ENCODE data around the gene LRRC75A.
"Not testable (repeated sequence)": the region's sequence is repeated elsewhere in the genome, so short reads cannot be mapped to it uniquely, and the experiment has no call there.

LRRC75A gene

DNA sequence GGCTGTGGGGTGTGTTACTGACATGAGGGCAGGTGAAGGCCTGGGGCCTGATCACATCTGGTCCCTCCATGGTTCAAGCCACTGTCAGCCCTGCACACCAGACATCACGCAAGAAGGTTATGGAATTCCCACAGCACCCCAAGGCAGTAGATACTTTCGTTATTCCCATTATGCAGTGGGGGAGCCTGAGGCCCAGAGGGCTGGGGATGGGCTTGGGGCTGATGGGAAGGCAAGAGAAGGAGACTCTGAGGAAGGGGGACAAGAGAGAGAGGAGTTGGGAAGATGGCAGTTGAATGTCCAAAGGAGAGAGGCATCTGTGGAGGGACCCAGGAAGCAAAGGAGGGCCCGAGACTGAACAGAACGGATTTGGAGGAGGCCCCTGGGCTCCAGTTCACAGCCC is 42.0 kb downstream of the LRRC75A start:
- no peak for DNase-seq (ENCODE audit: low read depth)

DNA sequence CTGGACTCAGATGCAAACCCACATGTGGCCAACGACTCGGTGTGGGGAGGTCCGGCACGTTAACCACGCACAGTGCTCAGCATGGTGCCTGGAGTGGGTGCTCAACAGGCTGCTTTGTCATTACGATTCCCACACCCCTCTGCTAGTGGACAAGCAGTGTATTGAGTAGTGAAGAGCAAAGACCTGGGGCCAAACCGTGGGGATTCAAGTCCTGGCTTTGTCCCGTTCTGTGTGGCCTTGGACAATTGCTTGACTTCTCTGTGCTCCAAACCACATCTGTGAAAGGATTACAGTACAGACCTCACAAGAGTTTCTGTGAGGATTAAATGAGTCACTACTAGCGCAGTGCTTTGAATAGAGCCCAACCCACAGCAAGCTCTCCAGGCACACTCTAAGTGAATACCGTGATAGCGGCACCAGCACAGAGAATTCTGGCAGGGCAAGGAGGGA is 42.8 kb downstream of the LRRC75A start:
- DNase-seq (ENCODE audit: low read depth) = peak; percentile 44

DNA sequence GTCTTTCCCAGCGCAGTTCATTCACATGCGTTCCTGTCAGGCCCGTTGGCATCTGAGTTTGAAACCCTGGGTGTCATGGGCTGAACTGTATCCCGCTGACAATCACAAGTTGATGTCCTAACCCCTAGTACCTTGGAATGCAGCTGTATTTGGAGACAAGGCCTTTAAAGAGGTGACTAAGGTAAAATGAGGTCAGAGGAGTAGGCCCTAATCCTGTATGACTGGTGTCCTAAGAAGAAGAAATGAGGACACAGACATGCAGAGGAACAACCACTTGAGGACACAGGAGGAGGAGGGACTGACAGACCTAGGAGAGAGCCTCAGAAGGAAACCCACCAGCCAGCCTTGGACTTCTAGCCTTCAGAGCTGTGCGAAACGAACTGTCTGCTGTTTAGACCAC is 43.5 kb downstream of the LRRC75A start:
- peak; percentile 13 for DNase-seq (ENCODE audit: low read depth)

DNA sequence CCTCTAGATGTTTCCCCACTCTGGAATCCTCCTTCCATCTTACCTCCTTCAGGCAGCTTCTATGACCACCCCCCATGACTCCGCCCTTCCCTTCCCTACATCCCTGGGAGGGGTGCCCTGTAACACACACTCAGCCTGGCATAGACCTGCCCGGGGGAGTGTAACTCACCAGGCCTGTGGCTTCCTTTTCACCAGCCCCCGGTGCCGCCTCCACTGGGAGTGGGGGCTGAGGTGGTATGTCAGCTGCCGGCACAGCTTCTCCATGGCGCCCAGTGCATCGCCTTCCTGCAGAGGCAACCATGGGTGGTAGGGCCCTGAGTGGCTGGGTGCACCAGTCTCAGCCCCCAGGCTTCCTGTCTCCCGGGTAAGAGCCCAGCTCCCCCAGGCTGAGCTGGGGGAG is 44.3 kb downstream of the LRRC75A start:
- DNase-seq (ENCODE audit: low read depth) = no peak

DNA sequence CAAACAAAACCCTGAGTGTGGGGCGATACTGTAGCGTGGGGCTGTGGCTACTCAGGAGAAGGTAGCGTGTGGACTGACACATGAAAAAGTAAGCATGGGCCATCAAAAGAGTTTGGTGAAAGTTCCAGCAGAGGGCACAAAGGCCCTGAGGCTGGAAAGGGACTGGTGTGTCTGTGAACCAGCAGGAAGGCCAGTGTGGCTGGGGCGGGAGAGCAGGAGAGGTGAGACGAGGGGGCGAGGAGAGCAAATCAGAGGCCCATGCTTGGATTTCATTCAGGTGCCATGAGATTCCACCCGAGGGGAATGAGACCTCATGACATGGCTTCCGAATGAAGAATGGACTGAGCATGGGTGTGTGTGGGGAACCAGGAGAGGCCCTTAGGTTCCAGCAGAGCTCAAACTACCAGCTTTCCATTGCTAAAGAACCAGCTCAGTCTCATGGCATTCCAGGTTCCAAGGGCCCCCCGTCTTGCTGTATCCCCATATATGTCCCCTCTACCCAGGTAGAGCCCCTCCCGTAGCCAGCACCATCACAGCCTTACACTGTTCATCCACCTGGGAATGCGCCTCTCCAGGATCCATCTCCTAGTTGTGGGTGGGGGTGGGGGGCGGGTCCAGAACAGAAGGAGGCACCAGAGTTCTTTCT is 45.5 kb downstream of the LRRC75A start:
- DNase-seq (ENCODE audit: low read depth) = peak; percentile 20

DNA sequence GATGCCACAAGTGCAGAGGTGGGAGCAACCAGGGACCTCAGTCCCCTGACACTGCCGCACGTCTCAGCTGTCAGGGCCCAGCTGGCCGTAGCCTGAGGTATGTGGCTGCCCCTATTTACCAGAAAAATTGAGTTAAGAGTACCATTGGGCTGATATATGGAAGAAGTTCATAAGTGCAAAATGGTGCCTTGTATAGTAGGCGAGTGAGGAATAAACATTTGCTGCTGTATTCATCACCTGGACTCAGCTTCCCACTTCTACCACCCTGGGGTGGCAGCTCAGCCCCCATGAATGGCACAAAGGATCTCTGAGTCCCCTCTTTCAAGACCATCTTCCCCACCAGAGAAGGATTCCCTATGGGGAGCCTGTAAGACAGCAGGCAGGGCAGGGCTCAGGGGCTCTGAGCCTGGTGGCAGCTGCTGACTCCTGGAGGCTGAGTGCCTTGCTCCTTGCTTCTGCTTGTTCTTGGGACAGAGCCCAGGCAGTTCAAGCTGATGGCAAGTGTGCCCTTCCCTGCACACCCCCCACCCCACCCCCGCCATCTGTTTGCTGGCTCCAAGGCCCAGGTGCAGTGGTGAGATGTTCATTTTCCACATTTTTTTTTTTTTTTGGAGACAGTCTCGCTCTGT is 47.6 kb downstream of the LRRC75A start:
- peak; percentile 23 for DNase-seq (ENCODE audit: low read depth)

DNA sequence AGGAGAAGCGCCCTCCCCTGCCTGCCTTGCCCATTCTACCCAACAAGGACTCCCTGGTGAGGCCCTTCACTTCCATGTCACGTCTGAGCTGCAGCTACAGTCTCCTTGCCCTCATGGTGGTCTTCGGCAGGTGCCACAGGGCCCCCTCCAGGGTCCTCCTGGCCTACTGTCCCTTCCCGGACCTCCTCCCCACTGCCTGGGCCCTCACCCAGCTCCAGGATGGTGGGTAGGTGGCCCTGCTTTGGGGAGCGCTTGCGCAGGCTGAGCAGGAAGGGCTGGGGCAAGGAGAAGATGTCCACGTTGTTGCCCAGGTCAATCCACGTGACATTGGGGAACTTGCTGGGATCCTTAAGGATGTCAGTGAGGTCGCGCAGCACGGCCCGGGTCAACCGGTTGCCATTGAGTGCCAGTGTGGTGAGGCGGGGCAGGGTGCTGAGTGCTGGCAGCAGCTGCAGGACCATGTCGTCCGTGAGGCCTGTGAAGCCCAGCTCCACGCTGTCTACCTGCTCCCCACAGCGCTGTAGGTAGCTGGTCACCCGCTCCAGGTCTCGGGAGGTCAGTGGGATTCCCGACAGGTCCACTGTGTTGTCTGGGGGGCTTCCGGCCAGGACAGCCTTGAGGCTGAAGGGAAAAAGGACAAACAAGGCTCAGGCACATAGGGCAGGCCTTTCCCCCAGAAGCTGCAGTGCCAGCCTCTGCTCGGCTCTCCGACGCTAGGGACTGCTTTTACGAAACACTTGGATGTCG is 48.3 kb downstream of the LRRC75A start:
- peak; percentile 9 for DNase-seq (ENCODE audit: low read depth)

DNA sequence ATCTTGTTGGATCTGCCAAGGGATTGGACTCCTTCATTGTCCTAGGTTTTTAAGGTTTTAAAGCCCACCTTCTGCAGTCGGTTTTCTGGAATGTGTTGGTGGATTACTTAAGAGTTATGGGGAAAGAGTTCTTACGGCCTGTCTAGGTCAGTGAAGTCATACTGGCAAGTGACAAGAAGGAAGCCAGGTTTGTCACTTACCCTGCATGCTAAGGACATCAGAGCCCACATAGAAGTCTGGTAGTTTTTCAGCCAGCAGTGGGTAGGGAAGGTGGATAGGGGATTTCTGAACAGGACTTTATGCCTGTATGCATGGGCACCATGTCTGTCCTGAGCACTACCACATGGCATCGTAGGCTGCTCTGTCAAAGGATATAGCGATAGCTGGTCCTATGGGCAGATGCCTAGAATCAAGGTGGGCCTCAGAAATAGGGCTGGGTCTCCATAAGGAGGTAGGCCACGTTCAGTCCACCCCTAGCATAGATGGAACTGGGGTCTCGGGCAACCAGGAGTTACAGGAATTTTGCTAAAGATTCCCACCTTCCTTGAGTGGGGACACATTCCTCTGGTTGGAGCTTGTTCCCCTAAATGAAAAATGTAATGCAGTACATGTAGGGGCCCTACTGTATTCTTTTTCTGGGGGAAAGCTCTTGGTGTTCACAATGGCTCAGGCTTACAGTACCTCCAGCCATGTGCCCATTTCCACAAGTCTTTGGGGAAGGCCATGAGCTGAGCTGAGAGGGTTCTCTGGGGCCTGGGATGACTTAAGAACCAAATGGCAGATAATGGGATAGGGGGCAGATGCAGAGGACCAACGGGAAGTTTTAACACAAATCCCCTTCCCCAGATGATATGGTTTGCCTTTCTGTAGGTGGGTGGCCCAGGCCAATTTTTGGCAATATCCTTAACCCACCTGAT is 49.1 kb downstream of the LRRC75A start:
- DNase-seq (ENCODE audit: low read depth) = peak; percentile 31

DNA sequence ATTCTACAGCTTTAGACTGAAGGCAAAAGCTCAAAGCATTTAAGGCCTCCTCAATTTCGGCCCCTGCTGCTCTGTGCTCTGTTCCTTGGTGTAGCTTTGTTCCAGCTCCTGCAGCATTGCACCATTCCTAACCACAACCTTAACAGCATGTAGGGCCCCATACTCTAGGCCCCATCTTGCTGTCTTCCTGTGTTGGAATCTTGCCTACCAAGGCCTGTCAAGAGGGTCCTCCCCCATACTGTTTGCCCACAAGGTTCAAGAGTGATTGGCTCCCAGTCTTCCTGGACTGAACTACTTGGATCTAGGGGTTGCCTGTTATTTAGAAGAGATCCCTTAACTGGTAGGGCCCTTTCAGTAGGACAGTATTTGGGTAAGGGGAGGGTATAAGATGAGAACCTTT is 49.9 kb downstream of the LRRC75A start:
- DNase-seq (ENCODE audit: low read depth) = peak; percentile 39

DNA sequence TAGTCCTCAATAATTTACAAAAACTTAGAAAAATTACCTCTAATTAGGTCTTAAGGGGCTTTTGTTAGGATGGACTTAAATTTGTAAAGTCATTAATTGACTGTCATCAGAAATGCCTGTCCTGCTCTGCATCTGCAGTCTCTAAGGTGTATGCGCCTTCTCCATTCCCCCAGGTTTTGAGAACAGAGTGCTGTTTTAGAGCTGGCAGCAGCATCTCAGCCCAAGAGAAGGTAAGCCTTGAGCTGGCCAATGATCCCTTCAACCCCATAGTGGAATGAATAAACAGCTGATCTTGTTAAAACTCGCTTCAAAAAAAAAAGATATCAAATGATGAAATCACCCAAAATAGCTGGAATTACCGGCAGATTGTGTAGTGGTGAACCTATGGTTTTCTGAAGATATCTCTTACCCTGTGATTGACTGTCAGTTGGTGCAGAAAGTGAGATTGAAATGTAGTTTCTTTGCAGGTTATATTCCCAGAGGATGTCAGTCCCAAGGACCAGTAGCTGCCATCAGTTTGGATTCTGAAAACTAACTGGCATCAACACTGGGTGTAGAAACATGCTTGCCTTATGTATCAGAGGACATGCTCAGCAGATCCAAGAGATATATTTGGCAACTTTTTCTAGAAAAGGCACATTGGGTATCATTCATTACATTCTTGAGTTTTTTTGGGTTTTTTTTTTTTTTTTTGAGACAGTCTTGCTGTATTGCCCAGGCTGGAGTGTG is 50.9 kb downstream of the LRRC75A start:
- peak; percentile 61 for DNase-seq (ENCODE audit: low read depth)

DNA sequence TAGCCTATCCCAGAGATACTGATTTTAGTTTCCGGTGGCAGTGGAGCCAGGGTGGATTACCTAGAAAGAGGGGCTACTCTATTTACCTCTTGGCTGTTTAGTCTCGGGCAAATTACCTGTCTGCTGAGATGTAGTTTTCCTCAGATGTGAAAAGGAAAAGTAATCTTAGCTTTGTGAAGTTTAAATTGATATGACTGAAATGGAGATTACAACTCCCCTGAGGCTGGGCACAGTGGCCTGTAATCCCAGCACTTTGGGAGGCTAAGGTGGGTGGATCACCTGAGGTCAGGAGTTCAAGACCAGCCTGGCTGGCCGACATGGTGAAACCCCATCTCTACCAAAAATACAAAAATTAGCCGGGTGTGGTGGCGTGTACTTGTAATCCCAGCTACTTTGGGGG is 51.6 kb downstream of the LRRC75A start:
- not testable (repeated sequence) for DNase-seq (ENCODE audit: low read depth)

DNA sequence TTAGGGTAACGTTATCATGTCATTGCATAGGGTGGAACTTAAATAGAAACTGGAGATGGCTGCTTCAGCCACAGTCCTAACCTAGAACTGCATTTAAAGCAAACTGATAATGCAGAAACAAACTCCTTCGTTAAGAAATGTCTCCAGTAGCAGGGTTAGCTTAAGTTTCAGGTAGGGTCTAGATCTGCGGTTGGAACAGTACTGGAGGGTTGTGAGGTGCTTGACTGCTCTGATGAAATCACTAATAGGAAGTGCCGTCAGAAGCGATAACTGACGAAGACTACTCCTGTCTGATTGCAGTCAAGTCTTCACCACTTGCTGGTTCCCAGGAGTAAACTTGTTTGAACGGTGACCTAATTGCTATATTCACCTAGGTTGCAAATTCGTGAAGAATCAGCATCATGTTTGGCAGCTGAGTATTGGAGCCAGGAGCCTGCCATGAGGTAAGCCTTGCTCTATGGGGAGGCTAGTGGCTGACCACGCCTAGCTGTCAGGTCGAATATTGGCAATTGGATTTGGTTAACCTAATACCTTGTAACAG is 52.1 kb downstream of the LRRC75A start:
- peak; percentile 29 for DNase-seq (ENCODE audit: low read depth)

DNA sequence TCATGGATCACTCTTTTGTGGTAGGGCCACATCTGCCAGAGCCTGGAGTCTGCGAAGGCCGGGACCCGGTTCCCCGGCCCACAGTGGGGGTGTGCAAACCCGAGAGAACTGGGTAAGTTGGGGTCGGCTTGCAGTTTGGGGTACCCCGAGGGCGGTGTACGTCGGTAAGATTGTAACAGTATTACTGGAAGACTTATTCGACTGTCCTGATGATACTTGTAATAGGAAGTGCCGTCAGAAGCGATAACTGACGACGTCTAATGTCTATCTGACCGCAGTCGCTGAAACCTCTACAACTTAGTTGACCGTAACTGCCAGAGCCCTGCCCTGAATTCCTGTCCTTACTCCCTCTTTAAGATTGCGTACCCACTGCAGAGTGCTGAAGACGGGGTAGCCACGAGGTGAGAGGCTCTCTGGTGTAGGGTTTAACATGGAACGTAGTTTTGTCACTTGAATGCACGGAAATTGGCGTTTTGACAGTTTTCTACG is 52.6 kb downstream of the LRRC75A start:
- peak; percentile 45 for DNase-seq (ENCODE audit: low read depth)

DNA sequence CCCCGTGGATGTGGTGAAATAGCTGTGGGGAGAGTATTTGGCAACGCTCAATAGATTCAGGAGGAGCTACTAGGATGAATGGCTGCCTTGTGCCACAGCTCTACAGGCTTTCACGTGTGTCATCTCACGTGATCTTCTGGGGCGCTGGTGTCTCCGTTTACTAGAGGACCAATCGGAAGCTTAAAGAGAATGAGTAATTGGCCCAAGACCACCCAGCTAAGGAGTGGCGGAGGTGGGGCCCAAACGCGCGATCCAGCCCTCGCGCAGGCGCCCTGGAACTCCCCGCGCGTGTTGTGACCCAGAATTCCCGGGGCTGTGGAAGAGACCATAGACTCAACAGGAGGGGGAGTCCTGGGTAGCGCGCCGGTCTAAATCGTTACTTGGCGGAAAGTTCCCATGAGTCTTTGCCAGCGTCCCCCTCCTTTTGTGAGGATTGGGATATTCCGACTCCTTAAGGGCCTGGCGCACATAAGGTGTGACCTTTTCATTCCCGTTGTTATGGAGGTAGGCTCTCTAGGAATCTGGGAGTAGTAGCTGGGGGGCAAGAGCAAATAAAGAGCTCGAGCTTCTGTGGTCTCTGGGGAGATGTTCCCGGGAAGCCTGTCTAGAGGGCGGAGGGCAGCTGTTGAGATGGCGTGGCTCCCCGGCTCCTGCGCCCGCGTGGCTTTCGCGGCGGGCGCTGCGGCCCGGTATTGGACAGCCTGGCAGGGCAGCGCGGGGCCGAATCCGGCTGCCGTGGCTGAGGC is 53.3 kb downstream of the LRRC75A start:
- DNase-seq (ENCODE audit: low read depth) = peak; percentile 99

DNA sequence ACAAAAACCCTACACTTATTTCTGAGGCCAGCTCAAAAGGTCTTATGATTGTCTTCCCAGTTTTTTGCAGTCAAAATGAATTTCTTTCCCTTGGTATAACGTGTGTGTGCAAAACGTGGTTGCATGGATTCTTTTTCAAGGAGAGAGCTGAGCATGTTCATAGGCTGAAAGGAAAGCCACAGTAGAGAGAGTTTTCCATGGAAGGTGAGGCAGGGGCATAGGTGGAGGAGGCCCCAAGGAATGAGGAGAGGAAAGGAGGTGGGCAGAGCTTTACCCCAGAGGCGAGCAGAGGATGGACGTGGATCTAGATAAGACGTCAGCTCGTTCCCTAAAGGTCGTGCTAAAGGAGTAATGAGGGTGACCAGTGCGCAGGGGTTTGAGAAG is 53.8 kb downstream of the LRRC75A start:
- DNase-seq (ENCODE audit: low read depth) = no peak

DNA sequence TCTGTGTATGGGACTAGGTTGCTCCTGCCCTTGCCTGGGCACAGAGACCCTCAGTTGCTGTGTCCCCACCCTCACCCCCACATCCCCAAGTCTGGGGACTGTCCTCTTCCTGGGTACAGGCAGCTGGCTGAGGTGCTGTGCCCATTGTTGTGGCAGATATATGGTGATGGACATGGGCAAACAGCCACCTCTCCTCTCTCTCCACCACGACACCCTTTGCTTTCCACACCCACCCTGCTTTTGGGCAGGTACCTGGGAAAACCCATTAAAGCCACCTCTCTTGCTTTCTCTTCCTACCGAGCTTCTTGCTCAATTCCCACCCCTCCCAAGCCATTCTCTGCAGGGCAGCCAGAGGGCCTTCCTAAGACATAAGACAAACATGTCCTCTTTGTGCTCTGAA is 54.9 kb downstream of the LRRC75A start:
- DNase-seq (ENCODE audit: low read depth) = no peak

DNA sequence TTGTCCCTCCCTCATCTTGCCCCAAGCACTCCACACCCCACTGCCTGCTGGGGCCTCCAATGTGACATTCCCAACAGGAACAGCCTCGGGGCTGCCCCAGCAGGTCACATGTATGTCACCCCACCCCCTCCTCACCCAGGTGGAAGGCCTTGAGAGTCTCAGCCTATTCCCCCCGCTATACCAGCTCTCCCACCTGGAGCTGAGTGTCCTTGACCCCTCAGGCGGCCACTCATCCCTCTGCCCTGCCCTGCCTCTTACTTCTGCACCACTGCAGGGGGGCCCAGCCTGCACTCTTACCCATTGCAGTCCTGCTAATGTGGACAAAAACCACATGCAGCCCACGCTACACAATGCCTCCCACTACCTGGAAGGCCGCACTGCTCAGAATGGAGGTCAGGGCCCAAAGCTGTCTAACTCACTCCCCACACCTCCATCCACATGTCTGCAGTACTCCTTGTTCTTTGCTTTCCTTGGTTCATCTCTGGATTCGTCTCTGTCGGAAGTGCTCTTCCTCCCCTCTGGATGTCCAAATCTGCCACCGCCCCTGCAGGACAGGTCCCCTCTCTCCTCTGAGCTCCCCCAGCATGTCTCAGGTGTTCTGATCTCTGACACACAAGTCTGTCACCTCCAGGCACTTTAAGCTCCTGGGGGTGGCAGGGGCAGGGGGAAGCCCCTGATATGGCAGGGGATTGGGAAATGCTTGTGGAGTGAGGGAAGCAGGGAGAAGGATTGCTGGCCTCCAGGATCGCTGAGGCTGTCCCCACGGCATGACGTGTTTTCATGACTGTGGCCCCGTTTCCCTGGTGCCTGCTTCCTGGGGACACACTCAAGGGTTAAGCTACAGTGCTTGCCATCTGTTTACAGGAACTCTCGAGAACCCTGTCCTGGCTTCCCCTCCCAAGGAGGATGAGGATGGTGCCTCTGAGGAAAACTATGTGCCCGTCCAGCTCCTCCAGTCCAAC is 55.8 kb downstream of the LRRC75A start:
- DNase-seq (ENCODE audit: low read depth) = no peak

DNA sequence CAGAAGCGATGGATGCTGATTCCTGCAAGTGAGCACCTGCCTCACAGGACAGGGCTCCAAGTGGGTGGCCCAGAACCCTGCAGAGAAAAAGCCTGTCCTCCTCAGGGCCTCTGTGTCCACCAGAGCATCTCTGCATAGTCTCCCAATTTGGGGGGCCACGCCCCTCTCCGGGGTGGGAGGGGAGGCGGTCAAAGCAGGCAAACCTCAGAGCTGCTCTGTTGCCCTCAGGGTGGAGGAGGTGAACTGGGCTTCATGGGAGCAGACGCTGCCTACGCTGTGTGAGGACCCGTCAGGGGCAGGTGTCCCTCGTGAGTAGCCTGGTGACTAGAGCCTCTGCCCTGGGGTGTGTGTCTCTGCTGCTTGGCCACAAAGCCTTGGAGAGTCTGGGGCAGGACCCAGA is 57.3 kb downstream of the LRRC75A start:
- no peak for DNase-seq (ENCODE audit: low read depth)

DNA sequence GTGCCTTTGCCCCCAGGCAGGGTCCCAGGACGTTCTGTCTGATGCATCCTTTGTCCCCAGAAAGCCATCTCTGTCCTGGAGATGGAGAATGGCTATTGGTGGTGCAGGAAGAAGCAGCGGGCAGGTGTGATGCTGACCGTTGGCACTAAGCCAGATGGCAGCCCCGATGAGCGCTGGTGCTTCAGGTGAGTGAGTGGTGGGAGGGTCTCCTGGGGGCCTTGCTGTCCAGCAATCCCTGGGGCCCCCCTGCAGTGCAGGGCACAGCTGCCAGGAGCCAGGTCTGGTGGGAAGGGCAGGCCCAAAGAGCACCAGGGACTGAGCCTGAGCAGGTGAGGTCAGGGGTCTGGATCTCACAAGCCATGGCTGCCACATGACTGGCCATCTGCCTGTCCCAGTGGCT is 58.5 kb downstream of the LRRC75A start:
- no peak for DNase-seq (ENCODE audit: low read depth)

Measured in EH (cell line).